ENCODE results near the gene ATG4B.

ATG4B gene

DNA sequence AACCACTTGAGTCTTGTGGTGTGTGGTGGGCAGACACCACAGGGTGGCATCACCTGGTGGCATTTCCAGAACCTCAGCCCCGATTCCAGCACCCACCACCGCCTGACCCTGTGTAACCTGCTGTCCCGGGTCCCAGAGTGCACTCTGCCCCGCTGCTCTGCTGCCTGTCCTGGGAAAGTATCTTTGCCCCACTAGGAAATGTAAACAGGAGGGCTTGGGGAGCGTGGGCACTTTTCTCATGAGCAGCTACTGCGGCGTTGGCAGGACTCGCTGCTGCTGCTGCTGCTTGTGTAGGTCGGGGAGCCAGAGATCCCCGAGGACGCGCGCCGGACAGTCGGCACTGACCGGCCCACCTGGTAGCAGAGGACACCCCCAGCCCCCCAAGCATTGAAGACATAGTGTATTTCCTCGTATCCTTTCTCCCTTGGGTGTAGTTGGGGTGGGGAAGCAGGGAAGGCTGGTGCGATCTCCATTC lies 35.7 kb downstream of the ATG4B start:
- TF ChIP-seq CEBPB (IDR thresholded peaks at IDR 0.05) (no peak), RAD21 (IDR thresholded peaks at IDR 0.05; ENCODE audit: low read depth) (no peak), TCF12 (IDR thresholded peaks at IDR 0.05; ENCODE audit: low read depth) (no peak), CREB1 (IDR thresholded peaks at IDR 0.05; ENCODE audit: low read depth) (no peak), FOXM1 (IDR thresholded peaks at IDR 0.05; ENCODE audit: borderline replicate concordance, low read depth) (no peak), TEAD4 (IDR thresholded peaks at IDR 0.05) (no peak), EGR1 (IDR thresholded peaks at IDR 0.05) (no peak), YY1 (IDR thresholded peaks at IDR 0.05; ENCODE audit: low read depth) (no peak), NFIC (IDR thresholded peaks at IDR 0.05) (no peak), ZBTB7A (IDR thresholded peaks at IDR 0.05; ENCODE audit: low read depth) (no peak), EP300 (IDR thresholded peaks at IDR 0.05; ENCODE audit: borderline replicate concordance) (no peak), TAF1 (IDR thresholded peaks at IDR 0.05; ENCODE audit: low read depth) (no peak)
- TF ChIP-seq, protein P1, sequence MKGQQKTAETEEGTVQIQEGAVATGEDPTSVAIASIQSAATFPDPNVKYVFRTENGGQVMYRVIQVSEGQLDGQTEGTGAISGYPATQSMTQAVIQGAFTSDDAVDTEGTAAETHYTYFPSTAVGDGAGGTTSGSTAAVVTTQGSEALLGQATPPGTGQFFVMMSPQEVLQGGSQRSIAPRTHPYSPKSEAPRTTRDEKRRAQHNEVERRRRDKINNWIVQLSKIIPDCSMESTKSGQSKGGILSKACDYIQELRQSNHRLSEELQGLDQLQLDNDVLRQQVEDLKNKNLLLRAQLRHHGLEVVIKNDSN (IDR thresholded peaks at IDR 0.05), result no peak
- TF ChIP-seq, protein P2, sequence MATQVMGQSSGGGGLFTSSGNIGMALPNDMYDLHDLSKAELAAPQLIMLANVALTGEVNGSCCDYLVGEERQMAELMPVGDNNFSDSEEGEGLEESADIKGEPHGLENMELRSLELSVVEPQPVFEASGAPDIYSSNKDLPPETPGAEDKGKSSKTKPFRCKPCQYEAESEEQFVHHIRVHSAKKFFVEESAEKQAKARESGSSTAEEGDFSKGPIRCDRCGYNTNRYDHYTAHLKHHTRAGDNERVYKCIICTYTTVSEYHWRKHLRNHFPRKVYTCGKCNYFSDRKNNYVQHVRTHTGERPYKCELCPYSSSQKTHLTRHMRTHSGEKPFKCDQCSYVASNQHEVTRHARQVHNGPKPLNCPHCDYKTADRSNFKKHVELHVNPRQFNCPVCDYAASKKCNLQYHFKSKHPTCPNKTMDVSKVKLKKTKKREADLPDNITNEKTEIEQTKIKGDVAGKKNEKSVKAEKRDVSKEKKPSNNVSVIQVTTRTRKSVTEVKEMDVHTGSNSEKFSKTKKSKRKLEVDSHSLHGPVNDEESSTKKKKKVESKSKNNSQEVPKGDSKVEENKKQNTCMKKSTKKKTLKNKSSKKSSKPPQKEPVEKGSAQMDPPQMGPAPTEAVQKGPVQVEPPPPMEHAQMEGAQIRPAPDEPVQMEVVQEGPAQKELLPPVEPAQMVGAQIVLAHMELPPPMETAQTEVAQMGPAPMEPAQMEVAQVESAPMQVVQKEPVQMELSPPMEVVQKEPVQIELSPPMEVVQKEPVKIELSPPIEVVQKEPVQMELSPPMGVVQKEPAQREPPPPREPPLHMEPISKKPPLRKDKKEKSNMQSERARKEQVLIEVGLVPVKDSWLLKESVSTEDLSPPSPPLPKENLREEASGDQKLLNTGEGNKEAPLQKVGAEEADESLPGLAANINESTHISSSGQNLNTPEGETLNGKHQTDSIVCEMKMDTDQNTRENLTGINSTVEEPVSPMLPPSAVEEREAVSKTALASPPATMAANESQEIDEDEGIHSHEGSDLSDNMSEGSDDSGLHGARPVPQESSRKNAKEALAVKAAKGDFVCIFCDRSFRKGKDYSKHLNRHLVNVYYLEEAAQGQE (IDR thresholded peaks at IDR 0.05; ENCODE audit: low read depth), result no peak
- TF ChIP-seq, protein P3, sequence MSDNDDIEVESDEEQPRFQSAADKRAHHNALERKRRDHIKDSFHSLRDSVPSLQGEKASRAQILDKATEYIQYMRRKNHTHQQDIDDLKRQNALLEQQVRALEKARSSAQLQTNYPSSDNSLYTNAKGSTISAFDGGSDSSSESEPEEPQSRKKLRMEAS (IDR thresholded peaks at IDR 0.05), result no peak

DNA sequence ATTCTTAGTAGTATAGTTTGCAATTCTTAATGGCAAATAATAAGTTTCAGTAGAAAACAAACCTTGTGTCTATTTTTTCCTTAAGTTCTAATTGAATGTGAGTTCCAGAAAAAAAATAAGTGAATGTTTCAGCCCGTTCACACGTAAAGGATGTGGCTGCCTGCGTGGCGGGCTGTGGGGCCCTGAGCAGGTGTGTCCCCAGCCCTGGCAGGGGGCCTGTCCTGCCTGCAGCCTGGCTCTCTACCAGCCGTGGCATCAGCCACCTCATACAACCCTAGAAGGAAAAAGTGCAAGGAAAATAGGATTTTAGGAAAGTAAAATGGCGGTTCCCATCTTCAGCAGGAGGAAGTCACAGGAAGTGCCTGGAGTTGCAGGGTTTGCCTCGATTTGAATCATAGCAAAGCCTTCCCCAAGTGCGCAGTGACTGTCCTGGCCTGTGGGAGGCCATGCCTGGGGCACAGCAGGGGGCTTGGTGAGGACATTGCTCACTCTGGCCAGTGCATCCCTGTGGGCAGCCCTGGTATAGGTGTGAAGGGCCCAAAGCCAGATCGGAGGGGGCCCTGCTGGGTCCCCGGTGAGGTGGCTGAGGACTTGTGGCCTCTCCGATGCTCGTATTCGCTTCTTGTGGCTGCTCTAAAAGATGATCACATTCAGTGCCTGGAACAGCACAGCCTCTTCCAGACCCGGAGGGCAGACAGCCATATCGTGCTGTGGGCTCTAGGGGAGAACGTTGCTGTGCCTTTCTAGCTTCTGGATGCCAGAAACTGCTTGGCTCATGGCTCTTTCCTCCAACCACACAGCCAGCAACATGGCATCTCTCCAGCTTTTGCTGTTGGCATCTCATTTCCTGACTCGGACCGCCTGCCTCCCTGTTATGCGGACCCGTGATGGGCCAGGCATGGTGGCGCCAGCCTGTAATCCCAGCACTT lies 36.6 kb downstream of the ATG4B start:
- no peak for TF ChIP-seq TAF1 (IDR thresholded peaks at IDR 0.05; ENCODE audit: low read depth)
- no peak for TF ChIP-seq ZBTB7A (IDR thresholded peaks at IDR 0.05; ENCODE audit: low read depth)
- TF ChIP-seq TEAD4 (IDR thresholded peaks at IDR 0.05), result no peak
- no peak for TF ChIP-seq NFIC (IDR thresholded peaks at IDR 0.05)
- TF ChIP-seq CREB1 (IDR thresholded peaks at IDR 0.05; ENCODE audit: low read depth), result no peak
- TF ChIP-seq, protein P2 (IDR thresholded peaks at IDR 0.05; ENCODE audit: low read depth), result no peak
- no peak for TF ChIP-seq FOXM1 (IDR thresholded peaks at IDR 0.05; ENCODE audit: borderline replicate concordance, low read depth)
- no peak for TF ChIP-seq YY1 (IDR thresholded peaks at IDR 0.05; ENCODE audit: low read depth)
- TF ChIP-seq, protein P3 (IDR thresholded peaks at IDR 0.05), result no peak
- TF ChIP-seq, protein P1 (IDR thresholded peaks at IDR 0.05), result no peak

DNA sequence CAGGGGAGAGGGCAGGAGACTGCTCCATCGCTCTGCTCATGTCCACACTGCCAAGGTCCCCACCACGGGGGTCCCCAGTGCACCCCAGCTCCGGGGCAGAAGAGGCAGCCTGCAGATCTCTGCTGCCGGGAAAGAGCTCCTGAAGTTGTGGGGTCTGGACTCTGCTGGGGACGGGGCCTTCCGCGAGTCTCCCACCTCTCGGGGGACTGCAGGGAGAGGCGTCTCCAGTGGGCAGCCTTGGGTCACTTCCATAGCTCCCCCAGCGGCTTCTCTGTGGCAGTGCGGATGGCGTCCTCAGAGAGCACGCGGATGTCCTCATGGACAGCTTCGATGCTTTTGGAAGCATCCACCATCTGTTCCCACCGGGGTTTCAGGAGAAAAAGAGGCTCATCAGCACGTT lies 38.4 kb downstream of the ATG4B start:
- TF ChIP-seq, protein P1 (IDR thresholded peaks at IDR 0.05), result no peak
- TF ChIP-seq, protein P2 (IDR thresholded peaks at IDR 0.05; ENCODE audit: low read depth), result no peak
- TF ChIP-seq CREB1 (IDR thresholded peaks at IDR 0.05; ENCODE audit: low read depth) (no peak), TCF12 (IDR thresholded peaks at IDR 0.05; ENCODE audit: low read depth) (no peak)

DNA sequence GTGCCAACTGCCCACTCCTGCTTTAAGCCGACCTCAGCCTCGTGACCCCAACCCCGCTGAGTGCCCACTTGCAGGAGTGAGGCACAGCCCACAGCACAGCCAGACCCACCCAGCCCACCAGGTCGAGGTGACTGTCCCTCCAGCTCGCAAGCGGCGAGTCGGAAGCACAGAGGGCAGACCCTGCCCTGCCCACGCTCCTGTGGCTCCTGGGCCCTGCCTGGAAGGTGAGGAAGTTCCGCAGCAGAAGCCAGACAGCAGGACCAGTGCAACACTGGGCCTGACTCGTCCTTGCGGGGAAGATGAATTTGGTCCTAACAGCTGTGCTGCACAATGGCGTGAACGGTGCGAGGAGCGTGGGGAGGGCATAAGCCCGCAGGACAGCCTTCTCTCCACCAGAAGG lies 39.2 kb downstream of the ATG4B start:
- TF ChIP-seq FOXM1 (IDR thresholded peaks at IDR 0.05; ENCODE audit: borderline replicate concordance, low read depth) (no peak), TAF1 (IDR thresholded peaks at IDR 0.05; ENCODE audit: low read depth) (no peak), EP300 (IDR thresholded peaks at IDR 0.05; ENCODE audit: borderline replicate concordance) (no peak), TCF12 (IDR thresholded peaks at IDR 0.05; ENCODE audit: low read depth) (no peak), CREB1 (IDR thresholded peaks at IDR 0.05; ENCODE audit: low read depth) (no peak), NFIC (IDR thresholded peaks at IDR 0.05) (no peak), ZBTB7A (IDR thresholded peaks at IDR 0.05; ENCODE audit: low read depth) (no peak), TEAD4 (IDR thresholded peaks at IDR 0.05) (no peak), EGR1 (IDR thresholded peaks at IDR 0.05) (no peak)
- TF ChIP-seq, protein P1 (IDR thresholded peaks at IDR 0.05), result no peak
- TF ChIP-seq, protein P3 (IDR thresholded peaks at IDR 0.05), result no peak
- TF ChIP-seq, protein P2 (IDR thresholded peaks at IDR 0.05; ENCODE audit: low read depth), result no peak
